Daoy (cell line): ENCODE results near the gene CRABP2. TPM values are rescaled to one million over a fixed set of nuclear protein-coding genes. Genes with fewer than 3 reads are reported as not detected.

Source experiments
- DNase-seq: peaks from one replicate; pipeline ENCODE4 v3.0.0-alpha.2; 2015; ENCODE audit warnings: low read depth
- total RNA-seq: library from RNA; depleted of rRNA; stranded (reverse); fragments of >200 nt; shearing (Covaris generic); gene quantifications from 2 replicates; pipeline ENCODE4 v1.2.3, GENCODE V29; 2014

CRABP2 gene
- total RNA-seq, 1 experiment from 2014 or later: 21.4 TPM

- DNase-seq: peak; percentile 93
These were observed 4.5 kb upstream of the CRABP2 start for GRCh38 chr1:156709757-156710489.

GRCh38 chr1:156709031-156709430, 3.6 kb upstream of the CRABP2 start:
- DNase-seq: no peak

- DNase-seq: no peak
These were observed 2.9 kb upstream of the CRABP2 start for GRCh38 chr1:156708218-156708661.

GRCh38 chr1:156707417-156708217, 2.2 kb upstream of the CRABP2 start:
- DNase-seq: peak; percentile 62

GRCh38 chr1:156706657-156707416, 1.5 kb upstream of the CRABP2 start:
- DNase-seq: no peak

GRCh38 chr1:156705918-156706656, 704 bp upstream of the CRABP2 start:
- peak; percentile 74 for DNase-seq

- peak; percentile 89 for DNase-seq
These were observed 458 bp downstream of the CRABP2 start for GRCh38 chr1:156704930-156705320.

- DNase-seq: no peak
These were observed 1.1 kb downstream of the CRABP2 start for GRCh38 chr1:156704166-156704711.

- DNase-seq: no peak
These were observed 1.6 kb downstream of the CRABP2 start for GRCh38 chr1:156703741-156704140.

GRCh38 chr1:156703336-156703735, 2.0 kb downstream of the CRABP2 start:
- DNase-seq: no peak

- DNase-seq: no peak
These were observed 4.4 kb downstream of the CRABP2 start for GRCh38 chr1:156700736-156701531.

GRCh38 chr1:156698995-156699394, 6.4 kb downstream of the CRABP2 start:
- DNase-seq: no peak

- DNase-seq: no peak
These were observed 7.9 kb downstream of the CRABP2 start for GRCh38 chr1:156697481-156697880.

- DNase-seq: no peak
These were observed 8.6 kb downstream of the CRABP2 start for GRCh38 chr1:156696755-156697154.

GRCh38 chr1:156694690-156694962, 10.8 kb downstream of the CRABP2 start:
- DNase-seq: no peak

GRCh38 chr1:156693848-156694689, 11.3 kb downstream of the CRABP2 start:
- peak; percentile 46 for DNase-seq

GRCh38 chr1:156692925-156693847, 12.2 kb downstream of the CRABP2 start:
- no peak for DNase-seq

GRCh38 chr1:156692441-156692924, 12.9 kb downstream of the CRABP2 start:
- no peak for DNase-seq
